ENCODE results near the gene ADISSP. TPM values are rescaled to one million over a fixed set of nuclear protein-coding genes. Genes with fewer than 3 reads are reported as not detected.
A peak's percentile ranks its signal among the peaks of the same experiment; 100 is the strongest.

The ADISSP gene
- total RNA-seq, 2 donors from 2014 or later = 7.8 to 20.4 TPM

DNA sequence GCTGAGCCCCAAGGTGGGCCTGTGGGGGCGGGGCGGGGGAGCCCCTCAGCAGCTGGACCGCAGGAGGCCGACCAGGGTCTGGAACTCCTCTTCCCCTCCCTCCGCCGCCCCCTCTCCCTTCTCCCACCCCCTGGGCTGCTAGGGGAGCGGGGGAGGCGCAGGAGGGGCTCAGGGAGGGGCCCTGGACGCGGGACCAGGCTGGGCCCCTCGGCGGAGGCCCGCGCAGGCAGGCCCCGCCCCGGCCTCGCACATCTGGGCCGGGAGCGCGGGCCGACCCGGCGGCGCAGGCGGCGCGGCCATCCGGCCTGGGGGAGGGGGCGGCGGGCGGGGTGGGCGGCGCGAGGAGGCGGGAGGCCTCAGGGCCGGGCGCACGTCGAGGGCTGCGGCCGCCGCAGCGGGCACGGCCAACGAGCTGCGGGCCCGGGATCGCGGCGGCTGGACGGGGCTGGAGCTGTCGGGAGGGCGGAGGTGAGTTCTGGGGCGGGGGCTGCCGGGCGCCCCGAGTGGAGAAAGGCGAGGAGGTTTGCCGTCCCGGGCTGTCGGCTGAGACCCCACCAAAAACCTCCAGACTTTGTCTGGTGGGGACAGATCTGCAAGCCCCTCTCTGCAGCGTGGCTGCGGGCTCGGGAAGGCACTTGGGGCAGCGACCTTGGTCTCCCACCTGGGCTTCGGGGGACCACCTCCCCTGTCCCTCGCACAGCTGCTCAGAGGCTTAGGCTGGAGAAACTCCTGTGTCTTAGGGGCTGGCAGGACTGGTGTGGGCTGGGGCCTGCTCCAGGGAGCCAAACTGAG is 35.0 kb downstream of the ADISSP start, which contains the start of gene HSPA12B:
Gene HSPA12B, plus strand, starts transcription at position 359 of the 792 bp plus-strand sequence. CDS start 5,990 bp downstream, outside the sequence.
- TF ChIP-seq, protein P1, sequence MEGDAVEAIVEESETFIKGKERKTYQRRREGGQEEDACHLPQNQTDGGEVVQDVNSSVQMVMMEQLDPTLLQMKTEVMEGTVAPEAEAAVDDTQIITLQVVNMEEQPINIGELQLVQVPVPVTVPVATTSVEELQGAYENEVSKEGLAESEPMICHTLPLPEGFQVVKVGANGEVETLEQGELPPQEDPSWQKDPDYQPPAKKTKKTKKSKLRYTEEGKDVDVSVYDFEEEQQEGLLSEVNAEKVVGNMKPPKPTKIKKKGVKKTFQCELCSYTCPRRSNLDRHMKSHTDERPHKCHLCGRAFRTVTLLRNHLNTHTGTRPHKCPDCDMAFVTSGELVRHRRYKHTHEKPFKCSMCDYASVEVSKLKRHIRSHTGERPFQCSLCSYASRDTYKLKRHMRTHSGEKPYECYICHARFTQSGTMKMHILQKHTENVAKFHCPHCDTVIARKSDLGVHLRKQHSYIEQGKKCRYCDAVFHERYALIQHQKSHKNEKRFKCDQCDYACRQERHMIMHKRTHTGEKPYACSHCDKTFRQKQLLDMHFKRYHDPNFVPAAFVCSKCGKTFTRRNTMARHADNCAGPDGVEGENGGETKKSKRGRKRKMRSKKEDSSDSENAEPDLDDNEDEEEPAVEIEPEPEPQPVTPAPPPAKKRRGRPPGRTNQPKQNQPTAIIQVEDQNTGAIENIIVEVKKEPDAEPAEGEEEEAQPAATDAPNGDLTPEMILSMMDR (IDR thresholded peaks at IDR 0.05) = no peak
- no peak for DNase-seq (ENCODE audit: low spot score)
- H3K27me3 ChIP-seq (replicated peaks; ENCODE audit: insufficient read depth) = no peaks in the 10 kb centered on the region
- H3K4me3 ChIP-seq = peak within 1 kb of the TSS; percentile 52
- no peaks in the 10 kb centered on the region for H3K9me3 ChIP-seq
- ATAC-seq (ENCODE audit: insufficient number of reproducible peaks, low FRiP score, low read depth) = no peak
- no peaks in the 10 kb centered on the region for H3K36me3 ChIP-seq
- no peaks in the 10 kb centered on the region for H3K4me1 ChIP-seq (ENCODE audit: control insufficient read depth in 1 of 2, low read depth in 2 of 2)
- no peak within 1 kb of the TSS for H3K27ac ChIP-seq

- no peak overlapping the region for H3K4me3 ChIP-seq
- no peak overlapping the region for H3K27ac ChIP-seq
Observed at GRCh38 chr20:3731944-3732326, 35.6 kb downstream of the ADISSP start.

GRCh38 chr20:3730803-3731672 is 36.5 kb downstream of the ADISSP start:
- TF ChIP-seq, protein P1 (IDR thresholded peaks at IDR 0.05) = no peak
- Histone ChIP-seq H3K27ac (no peak overlapping the region), H3K27me3 (replicated peaks; ENCODE audit: insufficient read depth) (no peaks in the 10 kb centered on the region), H3K4me1 (ENCODE audit: control insufficient read depth in 1 of 2, low read depth in 2 of 2) (no peaks in the 10 kb centered on the region), H3K9me3 (no peaks in the 10 kb centered on the region), H3K4me3 (no peak overlapping the region), H3K36me3 (no peaks in the 10 kb centered on the region)
- DNase-seq (ENCODE audit: low spot score) = no peak
- ATAC-seq (ENCODE audit: insufficient number of reproducible peaks, low FRiP score, low read depth) = no peak

More at GRCh38 chr20:3731944-3732326, 35.6 kb downstream of the ADISSP start:
- TF ChIP-seq, protein P1 (IDR thresholded peaks at IDR 0.05) = no peak
- Histone ChIP-seq H3K36me3 (no peaks in the 10 kb centered on the region), H3K9me3 (no peaks in the 10 kb centered on the region), H3K4me1 (ENCODE audit: control insufficient read depth in 1 of 2, low read depth in 2 of 2) (no peaks in the 10 kb centered on the region), H3K27me3 (replicated peaks; ENCODE audit: insufficient read depth) (no peaks in the 10 kb centered on the region)
- ATAC-seq (ENCODE audit: insufficient number of reproducible peaks, low FRiP score, low read depth) (no peak), DNase-seq (ENCODE audit: low spot score) (no peak)

- H3K27ac ChIP-seq = no peak overlapping the region
- no peak overlapping the region for H3K4me3 ChIP-seq
- ATAC-seq (ENCODE audit: insufficient number of reproducible peaks, low FRiP score, low read depth) (no peak), DNase-seq (ENCODE audit: low spot score) (no peak)
- H3K9me3 ChIP-seq = no peaks in the 10 kb centered on the region
- no peaks in the 10 kb centered on the region for H3K36me3 ChIP-seq
- TF ChIP-seq, protein P1 (IDR thresholded peaks at IDR 0.05) = no peak
- H3K4me1 ChIP-seq (ENCODE audit: control insufficient read depth in 1 of 2, low read depth in 2 of 2) = no peaks in the 10 kb centered on the region
- H3K27me3 ChIP-seq (replicated peaks; ENCODE audit: insufficient read depth) = no peaks in the 10 kb centered on the region
Observed at GRCh38 chr20:3729811-3730540, 37.6 kb downstream of the ADISSP start.

Measured in thoracic aorta (tissue), 2 donors.